ENCODE results near the gene MTPN. TPM values are rescaled to one million over a fixed set of nuclear protein-coding genes. Genes with fewer than 3 reads are reported as not detected.
A peak's percentile ranks its signal among the peaks of the same experiment; 100 is the strongest.

MTPN gene
- total RNA-seq, 4 donors from 2014 or later = 100 to 182 (median 145) TPM

DNA sequence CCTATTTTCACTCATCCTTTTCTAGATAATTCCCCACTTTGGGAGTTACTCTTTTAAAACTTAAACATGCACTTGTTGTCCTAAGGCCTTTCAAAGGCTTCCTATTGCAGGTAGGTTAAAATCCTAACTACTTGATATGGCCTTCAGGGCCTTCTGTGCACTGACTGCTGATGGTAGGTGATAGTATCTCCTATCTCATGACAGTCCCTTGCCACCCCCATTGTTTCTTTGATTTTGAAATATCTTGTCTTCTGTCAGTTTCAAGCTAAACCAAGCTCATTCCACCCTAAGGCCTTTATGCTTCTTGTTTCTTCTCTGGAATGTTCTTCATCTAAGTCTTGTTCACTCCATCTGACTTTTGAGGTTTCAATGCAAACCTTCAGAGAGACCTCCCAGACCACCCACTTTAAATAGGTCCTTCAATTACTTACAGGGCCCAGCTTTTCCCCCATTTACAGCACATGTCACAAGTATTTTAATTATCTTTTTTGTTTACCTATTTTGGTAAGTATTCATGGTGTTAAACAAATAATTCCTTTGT is 2.4 kb upstream of the MTPN start:
- Histone ChIP-seq H3K9me3 (no peaks in the 10 kb centered on the region), H3K4me1 (peaks cover 3 to 54% (median 14%) of the 10 kb centered on the region in 3 donors), H3K27ac (peak overlapping the region; percentile 65 to 82 (median 71)), H3K27me3 (no peaks in the 10 kb centered on the region), H3K4me3 (no peak overlapping the region), H3K36me3 (no peaks in the 10 kb centered on the region)
- intact Hi-C loops (cut with DNase I) = no loop called here
- no peak for DNase-seq
- TF ChIP-seq, protein P1, sequence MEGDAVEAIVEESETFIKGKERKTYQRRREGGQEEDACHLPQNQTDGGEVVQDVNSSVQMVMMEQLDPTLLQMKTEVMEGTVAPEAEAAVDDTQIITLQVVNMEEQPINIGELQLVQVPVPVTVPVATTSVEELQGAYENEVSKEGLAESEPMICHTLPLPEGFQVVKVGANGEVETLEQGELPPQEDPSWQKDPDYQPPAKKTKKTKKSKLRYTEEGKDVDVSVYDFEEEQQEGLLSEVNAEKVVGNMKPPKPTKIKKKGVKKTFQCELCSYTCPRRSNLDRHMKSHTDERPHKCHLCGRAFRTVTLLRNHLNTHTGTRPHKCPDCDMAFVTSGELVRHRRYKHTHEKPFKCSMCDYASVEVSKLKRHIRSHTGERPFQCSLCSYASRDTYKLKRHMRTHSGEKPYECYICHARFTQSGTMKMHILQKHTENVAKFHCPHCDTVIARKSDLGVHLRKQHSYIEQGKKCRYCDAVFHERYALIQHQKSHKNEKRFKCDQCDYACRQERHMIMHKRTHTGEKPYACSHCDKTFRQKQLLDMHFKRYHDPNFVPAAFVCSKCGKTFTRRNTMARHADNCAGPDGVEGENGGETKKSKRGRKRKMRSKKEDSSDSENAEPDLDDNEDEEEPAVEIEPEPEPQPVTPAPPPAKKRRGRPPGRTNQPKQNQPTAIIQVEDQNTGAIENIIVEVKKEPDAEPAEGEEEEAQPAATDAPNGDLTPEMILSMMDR (IDR thresholded peaks at IDR 0.05) = no peak
- TF ChIP-seq POLR2A (IDR thresholded peaks at IDR 0.05) = no peak

- intact Hi-C loops (cut with DNase I) = no loop called here
- WGBS, 2 donors = 89 to 94% methylated on average over 3 to 4 of the region's 4 CpGs
- DNase-seq = no peak
These were observed 1.5 kb upstream of the MTPN start for GRCh38 chr7:135978624-135979023.

GRCh38 chr7:135977742-135978066 is 545 bp upstream of the MTPN start:
- Histone ChIP-seq H3K4me1 (peaks cover 3 to 73% (median 28%) of the 10 kb centered on the region in 3 donors), H3K36me3 (peaks cover 0 to 6% (median 0%) of the 10 kb centered on the region in 3 donors), H3K27me3 (no peaks in the 10 kb centered on the region), H3K27ac (peak overlapping the region; percentile 91 to 93 (median 92)), H3K9me3 (no peaks in the 10 kb centered on the region), H3K4me3 (peak overlapping the region; percentile 78 to 90 (median 84))
- TF ChIP-seq, protein P1 (IDR thresholded peaks at IDR 0.05) = no peak
- TF ChIP-seq POLR2A (IDR thresholded peaks at IDR 0.05) = no peak
- intact Hi-C loops (cut with DNase I) = no loop called here
- DNase-seq = no peak
- WGBS, 2 donors = 41 to 51% methylated on average over 6 of the region's 6 CpGs

More at GRCh38 chr7:135978624-135979023, 1.5 kb upstream of the MTPN start:
- Histone ChIP-seq H3K9me3 (no peaks in the 10 kb centered on the region), H3K27ac (no peak overlapping the region), H3K36me3 (peaks cover 0 to 3% (median 0%) of the 10 kb centered on the region in 3 donors), H3K27me3 (no peaks in the 10 kb centered on the region), H3K4me1 (peaks cover 3 to 63% (median 19%) of the 10 kb centered on the region in 3 donors), H3K4me3 (no peak overlapping the region)
- TF ChIP-seq POLR2A (IDR thresholded peaks at IDR 0.05) = no peak
- TF ChIP-seq, protein P1 (IDR thresholded peaks at IDR 0.05) = no peak

DNA sequence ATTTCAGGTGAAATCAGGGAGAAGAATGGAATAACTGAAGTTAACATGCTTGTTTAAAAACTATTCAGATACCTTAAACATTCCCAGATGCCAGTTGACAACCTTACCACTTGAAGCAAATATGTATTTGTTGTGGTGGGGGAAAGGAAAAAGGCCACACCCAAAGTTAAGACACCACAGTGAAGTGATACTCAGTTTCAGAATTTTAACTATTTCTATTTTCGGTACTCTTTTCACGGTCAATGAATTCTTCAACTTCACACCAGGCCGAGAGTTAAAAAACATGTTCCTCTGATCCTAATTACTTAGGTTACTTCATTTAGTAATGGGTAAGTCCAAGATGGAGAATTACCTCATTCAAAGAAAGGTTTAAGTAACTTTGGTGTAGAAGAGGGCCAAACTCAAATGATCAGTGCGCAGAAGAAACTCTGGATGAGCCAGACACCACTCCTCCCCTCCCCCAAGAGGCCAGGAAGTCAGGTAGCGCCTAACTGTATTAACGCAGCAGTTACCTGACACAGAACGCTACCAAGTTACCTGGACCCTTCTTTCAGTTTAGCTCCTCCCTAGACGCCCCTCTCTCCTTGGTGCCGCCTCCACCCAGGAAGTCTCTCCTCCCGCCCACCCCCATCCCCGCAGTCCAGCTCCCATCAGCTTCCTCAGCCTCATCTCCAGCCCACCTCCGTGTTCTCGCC is 700 bp downstream of the MTPN start:
- intact Hi-C loops (cut with DNase I) = no loop called here
- H3K4me1 ChIP-seq = peaks cover 3 to 74% (median 31%) of the 10 kb centered on the region in 3 donors
- no peak for DNase-seq
- H3K27me3 ChIP-seq = no peaks in the 10 kb centered on the region
- TF ChIP-seq, protein P1 (IDR thresholded peaks at IDR 0.05) = no peak
- TF ChIP-seq POLR2A (IDR thresholded peaks at IDR 0.05) = no peak
- peak overlapping the region; percentile 78 to 90 (median 84) for H3K4me3 ChIP-seq
- no peaks in the 10 kb centered on the region for H3K9me3 ChIP-seq
- H3K36me3 ChIP-seq = peaks cover 0 to 16% (median 0%) of the 10 kb centered on the region in 3 donors
- peak overlapping the region; percentile 91 to 93 (median 92) for H3K27ac ChIP-seq
- WGBS, 2 donors = 3 to 4% methylated on average over 12 to 13 of the region's 13 CpGs

DNA sequence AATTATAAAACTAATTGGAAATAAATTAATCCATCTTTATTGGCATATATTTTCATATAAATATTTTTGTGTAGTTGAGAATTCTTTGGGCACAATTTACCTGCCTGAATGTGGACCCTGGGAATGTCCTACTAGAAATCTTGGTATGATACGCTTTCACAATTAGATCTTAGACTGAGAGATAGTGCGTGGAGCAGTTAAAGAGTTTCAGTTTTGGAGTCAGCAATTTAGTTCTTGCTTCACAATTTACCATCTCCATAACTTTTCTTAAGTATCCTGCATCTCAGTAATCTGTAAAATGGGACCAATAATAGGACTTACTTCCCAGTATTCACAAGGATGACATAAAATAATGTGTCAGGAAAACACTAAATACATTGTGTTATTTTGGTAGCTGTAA is 2.0 kb downstream of the MTPN start:
- H3K27me3 ChIP-seq = no peaks in the 10 kb centered on the region
- TF ChIP-seq, protein P1 (IDR thresholded peaks at IDR 0.05) = no peak
- no peak for TF ChIP-seq POLR2A (IDR thresholded peaks at IDR 0.05)
- H3K36me3 ChIP-seq = peaks cover 0 to 29% (median 0%) of the 10 kb centered on the region in 3 donors
- peak overlapping the region in 2 of 4 donors; percentile 91 to 92 for H3K27ac ChIP-seq
- peak overlapping the region in 3 of 4 donors; percentile 78 to 88 (median 79) for H3K4me3 ChIP-seq
- DNase-seq = no peak
- H3K4me1 ChIP-seq = peaks cover 3 to 71% (median 31%) of the 10 kb centered on the region in 3 donors
- intact Hi-C loops (cut with DNase I) = no loop called here
- WGBS, 2 donors = 69 to 76% methylated on average over 2 of the region's 2 CpGs
- no peaks in the 10 kb centered on the region for H3K9me3 ChIP-seq

All from esophagus squamous epithelium (tissue), 5 donors.